Osteoblast (primary cell): ENCODE measurements around the gene CLDN4. TPM values are rescaled to one million over a fixed set of nuclear protein-coding genes. Genes with fewer than 3 reads are reported as not detected.
"Not testable (repeated sequence)": the region's sequence is repeated elsewhere in the genome, so short reads cannot be mapped to it uniquely, and the experiment has no call there.

Source experiments
- DNase-seq: peaks from one replicate; pipeline ENCODE4 v3.0.0; 2011; ENCODE audit warnings: low spot score, mixed read lengths; ENCODE audit not compliant: insufficient read length; ENCODE audit errors: missing footprints
- H2AFZ ChIP-seq: 2 replicates; pipeline ENCODE4 v1.6.0; 2011; ENCODE audit warnings: mild to moderate bottlenecking, low read length
- H3K27ac ChIP-seq: 2 replicates; pipeline ENCODE4 v1.5.1; 2011; ENCODE audit warnings: mild to moderate bottlenecking, low read depth, low read length, moderate library complexity
- H3K27me3 ChIP-seq: 2 replicates; pipeline ENCODE4 v1.6.0; 2012; ENCODE audit warnings: mild to moderate bottlenecking, control low read depth, inconsistent platforms, low read length, moderate library complexity; ENCODE audit not compliant: insufficient read depth
- H3K36me3 ChIP-seq: 2 replicates; pipeline ENCODE4 v1.5.1; 2011; ENCODE audit warnings: mild to moderate bottlenecking, low read length, control low read depth, moderate library complexity; ENCODE audit not compliant: insufficient read depth
- H3K4me1 ChIP-seq: 2 replicates; pipeline ENCODE4 v1.5.1; 2011; ENCODE audit warnings: mild to moderate bottlenecking, low read length, control low read depth, moderate library complexity; ENCODE audit not compliant: insufficient read depth
- H3K4me2 ChIP-seq: 2 replicates; pipeline ENCODE4 v1.6.0; 2011; ENCODE audit warnings: mild to moderate bottlenecking, low read length; ENCODE audit not compliant: insufficient read depth
- H3K4me3 ChIP-seq: fragments of 200-600 bp; sonication (generic); 3 replicates; pipeline ENCODE4 v1.5.1; 2012; ENCODE audit warnings: mild to moderate bottlenecking, low read length, inconsistent platforms; ENCODE audit not compliant: insufficient read depth
- H3K79me2 ChIP-seq: 2 replicates; pipeline ENCODE4 v1.6.0; 2012; ENCODE audit warnings: mild to moderate bottlenecking, low read length, control low read depth, inconsistent platforms; ENCODE audit not compliant: insufficient read depth
- H3K9me3 ChIP-seq: 2 replicates; pipeline ENCODE4 v1.5.1; 2011; ENCODE audit warnings: low read depth, low read length, control low read depth
- H4K20me1 ChIP-seq: 2 replicates; pipeline ENCODE4 v1.6.0; 2012; ENCODE audit warnings: mild to moderate bottlenecking, low read length, control low read depth; ENCODE audit not compliant: insufficient read depth
- total RNA-seq: library from RNA; depleted of rRNA; stranded (reverse); fragments of >200 nt; gene quantifications from 2 replicates; pipeline ENCODE4 v1.2.3, GENCODE V29; 2012
- TF ChIP-seq, protein P1 (sequence below): IDR thresholded peaks from 2 replicates; pipeline ENCODE4 v1.5.1; 2011; ENCODE audit warnings: mild to moderate bottlenecking, low read depth, low read length, moderate library complexity; ENCODE audit errors: extremely low read depth

CLDN4 gene
- total RNA-seq, 1 donor = 0.36 TPM

GRCh38 chr7:73796656-73797055 is 34.1 kb upstream of the CLDN4 start:
- not testable (repeated sequence) for H3K27me3 ChIP-seq, H3K36me3 ChIP-seq, H3K4me2 ChIP-seq, H3K9me3 ChIP-seq, DNase-seq, H3K4me3 ChIP-seq, H3K27ac ChIP-seq, H2AFZ ChIP-seq, H3K4me1 ChIP-seq, H4K20me1 ChIP-seq, H3K79me2 ChIP-seq

DNA sequence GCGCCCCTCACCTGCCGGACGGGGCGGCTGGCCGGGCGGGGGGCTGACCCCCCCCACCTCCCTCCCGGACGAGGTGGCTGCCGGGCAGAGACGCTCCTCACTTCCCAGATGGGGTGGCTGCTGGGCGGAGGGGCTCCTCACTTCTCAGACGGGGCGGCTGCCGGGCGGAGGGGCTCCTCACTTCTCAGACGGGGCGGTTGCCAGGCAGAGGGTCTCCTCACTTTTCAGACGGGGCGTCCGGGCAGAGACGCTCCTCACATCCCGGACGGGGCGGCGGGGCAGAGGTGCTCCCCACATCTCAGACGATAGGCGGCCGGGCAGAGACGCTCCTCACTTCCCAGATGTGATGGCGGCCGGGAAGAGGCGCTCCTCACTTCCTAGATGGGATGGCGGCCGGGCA is 33.6 kb upstream of the CLDN4 start:
- not testable (repeated sequence) for H3K4me1 ChIP-seq, H3K9me3 ChIP-seq

GRCh38 chr7:73799282-73800141 is 31.3 kb upstream of the CLDN4 start:
- H3K27ac ChIP-seq = no peak overlapping the region
- no peak overlapping the region for H3K4me2 ChIP-seq
- H3K36me3 ChIP-seq = no peaks in the 10 kb centered on the region
- H2AFZ ChIP-seq = no peak overlapping the region
- H3K4me3 ChIP-seq = no peak overlapping the region
- no peaks in the 10 kb centered on the region for H3K4me1 ChIP-seq
- no peaks in the 10 kb centered on the region for H3K9me3 ChIP-seq
- peak; percentile 36 for DNase-seq
- no peaks in the 10 kb centered on the region for H3K27me3 ChIP-seq
- TF ChIP-seq, protein P1, sequence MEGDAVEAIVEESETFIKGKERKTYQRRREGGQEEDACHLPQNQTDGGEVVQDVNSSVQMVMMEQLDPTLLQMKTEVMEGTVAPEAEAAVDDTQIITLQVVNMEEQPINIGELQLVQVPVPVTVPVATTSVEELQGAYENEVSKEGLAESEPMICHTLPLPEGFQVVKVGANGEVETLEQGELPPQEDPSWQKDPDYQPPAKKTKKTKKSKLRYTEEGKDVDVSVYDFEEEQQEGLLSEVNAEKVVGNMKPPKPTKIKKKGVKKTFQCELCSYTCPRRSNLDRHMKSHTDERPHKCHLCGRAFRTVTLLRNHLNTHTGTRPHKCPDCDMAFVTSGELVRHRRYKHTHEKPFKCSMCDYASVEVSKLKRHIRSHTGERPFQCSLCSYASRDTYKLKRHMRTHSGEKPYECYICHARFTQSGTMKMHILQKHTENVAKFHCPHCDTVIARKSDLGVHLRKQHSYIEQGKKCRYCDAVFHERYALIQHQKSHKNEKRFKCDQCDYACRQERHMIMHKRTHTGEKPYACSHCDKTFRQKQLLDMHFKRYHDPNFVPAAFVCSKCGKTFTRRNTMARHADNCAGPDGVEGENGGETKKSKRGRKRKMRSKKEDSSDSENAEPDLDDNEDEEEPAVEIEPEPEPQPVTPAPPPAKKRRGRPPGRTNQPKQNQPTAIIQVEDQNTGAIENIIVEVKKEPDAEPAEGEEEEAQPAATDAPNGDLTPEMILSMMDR = no peak
- no peaks in the 10 kb centered on the region for H3K79me2 ChIP-seq
- H4K20me1 ChIP-seq = no peaks in the 10 kb centered on the region

More for the DNA sequence above, 33.6 kb upstream of the CLDN4 start:
- H3K79me2 ChIP-seq, H3K27ac ChIP-seq, H4K20me1 ChIP-seq, H3K4me2 ChIP-seq, H3K27me3 ChIP-seq, H2AFZ ChIP-seq, H3K4me3 ChIP-seq, DNase-seq, H3K36me3 ChIP-seq: not testable (repeated sequence)

DNA sequence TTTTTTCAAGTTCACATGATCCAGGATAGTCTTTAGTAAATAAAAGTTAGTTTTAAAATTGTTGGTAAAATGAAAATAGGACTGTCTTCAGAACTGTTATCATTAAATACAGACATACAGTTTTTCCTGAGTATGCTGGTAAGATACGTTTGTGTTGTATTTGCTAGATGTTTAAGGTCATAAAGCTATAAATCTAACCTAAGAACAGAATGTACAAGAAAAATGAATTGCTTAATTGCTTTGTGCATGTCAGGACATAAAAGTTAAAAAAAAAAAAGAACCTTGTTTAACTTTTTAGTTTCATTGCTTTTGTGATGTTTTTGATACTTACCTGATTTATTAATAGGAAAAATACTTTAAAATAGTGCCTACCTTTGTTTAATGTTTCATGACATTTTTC is 29.2 kb upstream of the CLDN4 start:
- TF ChIP-seq, protein P1 = no peak
- Histone ChIP-seq H3K27me3 (no peaks in the 10 kb centered on the region), H4K20me1 (no peaks in the 10 kb centered on the region), H3K27ac (no peak overlapping the region), H3K4me2 (no peak overlapping the region), H3K4me1 (no peaks in the 10 kb centered on the region), H3K36me3 (no peaks in the 10 kb centered on the region), H3K9me3 (no peaks in the 10 kb centered on the region), H3K4me3 (no peak overlapping the region), H2AFZ (no peak overlapping the region), H3K79me2 (no peaks in the 10 kb centered on the region)
- no peak for DNase-seq

DNA sequence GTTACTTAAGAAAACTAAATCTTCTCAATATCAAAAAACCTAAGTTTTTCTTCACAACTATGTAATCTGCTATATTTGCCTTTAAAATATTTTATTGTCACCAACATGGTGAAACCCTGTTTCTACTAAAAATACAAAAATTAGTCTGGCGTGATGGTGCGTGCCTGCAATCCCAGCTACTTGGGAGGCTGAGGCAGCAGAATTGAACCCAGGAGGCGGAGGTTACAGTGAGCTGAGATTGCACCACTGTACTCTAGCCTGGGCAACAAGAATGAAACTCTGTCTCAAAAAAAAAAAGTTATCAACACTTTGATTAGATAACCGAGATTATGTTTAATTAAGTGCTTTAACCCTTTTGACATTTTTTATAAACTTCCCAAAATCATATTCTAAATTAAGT is 28.3 kb upstream of the CLDN4 start:
- Histone ChIP-seq H3K9me3 (no peaks in the 10 kb centered on the region), H3K27ac (no peak overlapping the region), H2AFZ (no peak overlapping the region), H3K4me3 (no peak overlapping the region), H3K4me1 (no peaks in the 10 kb centered on the region), H3K79me2 (no peaks in the 10 kb centered on the region), H3K4me2 (no peak overlapping the region), H3K27me3 (no peaks in the 10 kb centered on the region), H3K36me3 (no peaks in the 10 kb centered on the region), H4K20me1 (no peaks in the 10 kb centered on the region)
- DNase-seq = no peak
- TF ChIP-seq, protein P1 = no peak
